ENCODE measurements around the gene PXT1. TPM values are rescaled to one million over a fixed set of nuclear protein-coding genes. Genes with fewer than 3 reads are reported as not detected.
A peak's percentile ranks its signal among the peaks of the same experiment; 100 is the strongest.
"Not testable (repeated sequence)": the region's sequence is repeated elsewhere in the genome, so short reads cannot be mapped to it uniquely, and the experiment has no call there.

PXT1 gene
- total and polyA plus RNA-seq, 7 experiments from 2014 or later, result 0.15 to 0.64 (median 0.32) TPM; not detected in 2

- POLR2A ChIA-PET, result interaction anchor here (0.6 kb wide), 1 partner anchor 250 kb away, joined by 4 read pairs; no protein-coding TSS in a partner anchor
- intact Hi-C loops (cut with micrococcal nuclease), result no loop called here
Measured at GRCh38 chr6:36364669-36365479, 77.8 kb downstream of the PXT1 start.

GRCh38 chr6:36364061-36364635 is 78.5 kb downstream of the PXT1 start:
- DNase-seq; H3K27ac Mint-ChIP-seq; H3K27me3 Mint-ChIP-seq; H3K9me3 ChIP-seq (ENCODE audit: control insufficient read depth in 2 of 3, low read length in 3 of 3); H3K4me3 ChIP-seq (ENCODE audit: low read length); H3K4me3 Mint-ChIP-seq; H3K27ac ChIP-seq (ENCODE audit: low read depth, low read length); H3K4me1 ChIP-seq (ENCODE audit: control insufficient read depth in 2 of 2, insufficient read depth in 2 of 2, low read length in 2 of 2); intact Hi-C loops (cut with micrococcal nuclease); H3K36me3 ChIP-seq (ENCODE audit: control insufficient read depth in 2 of 3, insufficient read depth in 3 of 3, low read length in 3 of 3); H3K9me3 Mint-ChIP-seq; H3K27me3 ChIP-seq (ENCODE audit: control insufficient read depth in 2 of 2, insufficient read depth in 2 of 2, low read length in 2 of 2); ATAC-seq; POLR2A ChIA-PET; H3K36me3 Mint-ChIP-seq: not testable (repeated sequence)
- H3K4me1 Mint-ChIP-seq, result peaks cover 0 to 18% (median 4%) of the 10 kb centered on the region in 7 donors
- CTCF ChIA-PET, result interaction anchor here (2.0 kb wide), 1 partner anchor 23 kb away, joined by 6 read pairs; no protein-coding TSS in a partner anchor

More at GRCh38 chr6:36364669-36365479, 77.8 kb downstream of the PXT1 start:
- Histone ChIP-seq H3K27ac (ENCODE audit: low read depth, low read length) (no peak overlapping the region), H3K4me3 (ENCODE audit: low read length) (no peak overlapping the region), H3K27me3 (ENCODE audit: control insufficient read depth in 2 of 2, insufficient read depth in 2 of 2, low read length in 2 of 2) (no peaks in the 10 kb centered on the region), H3K36me3 (ENCODE audit: control insufficient read depth in 2 of 3, insufficient read depth in 3 of 3, low read length in 3 of 3) (no peaks in the 10 kb centered on the region), H3K4me1 (ENCODE audit: control insufficient read depth in 2 of 2, insufficient read depth in 2 of 2, low read length in 2 of 2) (peaks cover 4 to 6% of the 10 kb centered on the region in 2 donors), H3K9me3 (ENCODE audit: control insufficient read depth in 2 of 3, low read length in 3 of 3) (no peaks in the 10 kb centered on the region)
- Mint-ChIP-seq H3K27ac (peak overlapping the region in 1 of 9 donors; percentile 13), H3K27me3 (no peaks in the 10 kb centered on the region), H3K4me3 (no peak overlapping the region), H3K4me1 (peaks cover 0 to 16% (median 4%) of the 10 kb centered on the region in 7 donors), H3K9me3 (no peaks in the 10 kb centered on the region), H3K36me3 (peaks cover 0 to 4% (median 0%) of the 10 kb centered on the region in 5 donors)
- DNase-seq (no peak), ATAC-seq (no peak)
- CTCF ChIA-PET, result no interaction called here

- ATAC-seq; POLR2A ChIA-PET; intact Hi-C loops (cut with micrococcal nuclease); H3K4me1 ChIP-seq (ENCODE audit: control insufficient read depth in 2 of 2, insufficient read depth in 2 of 2, low read length in 2 of 2); H3K27me3 ChIP-seq (ENCODE audit: control insufficient read depth in 2 of 2, insufficient read depth in 2 of 2, low read length in 2 of 2); H3K27ac ChIP-seq (ENCODE audit: low read depth, low read length); H3K36me3 Mint-ChIP-seq; DNase-seq; H3K4me3 ChIP-seq (ENCODE audit: low read length); H3K36me3 ChIP-seq (ENCODE audit: control insufficient read depth in 2 of 3, insufficient read depth in 3 of 3, low read length in 3 of 3); H3K27ac Mint-ChIP-seq; H3K27me3 Mint-ChIP-seq; H3K4me3 Mint-ChIP-seq; H3K9me3 ChIP-seq (ENCODE audit: control insufficient read depth in 2 of 3, low read length in 3 of 3); H3K9me3 Mint-ChIP-seq: not testable (repeated sequence)
- CTCF ChIA-PET, result interaction anchor here (0.7 to 2.0 kb wide), 2 partner anchors 23 to 366 kb away, joined by 5 to 6 read pairs; no protein-coding TSS in a partner anchor
- peaks cover 0 to 24% (median 4%) of the 10 kb centered on the region in 7 donors for H3K4me1 Mint-ChIP-seq
Measured at GRCh38 chr6:36363371-36363752, 79.3 kb downstream of the PXT1 start.

GRCh38 chr6:36362551-36363370 is 79.9 kb downstream of the PXT1 start:
- Mint-ChIP-seq H3K27me3 (peaks cover 0 to 6% (median 0%) of the 10 kb centered on the region in 5 donors), H3K4me3 (no peak overlapping the region), H3K27ac (peak overlapping the region in 1 of 9 donors; percentile 18), H3K4me1 (peaks cover 0 to 30% (median 4%) of the 10 kb centered on the region in 7 donors), H3K9me3 (no peaks in the 10 kb centered on the region), H3K36me3 (peaks cover 0 to 4% (median 0%) of the 10 kb centered on the region in 5 donors)
- no peaks in the 10 kb centered on the region for H3K9me3 ChIP-seq (ENCODE audit: control insufficient read depth in 2 of 3, low read length in 3 of 3)
- POLR2A ChIA-PET, result no interaction called here
- H3K27ac ChIP-seq (ENCODE audit: low read depth, low read length), result no peak overlapping the region
- H3K36me3 ChIP-seq (ENCODE audit: control insufficient read depth in 2 of 3, insufficient read depth in 3 of 3, low read length in 3 of 3), result no peaks in the 10 kb centered on the region
- intact Hi-C loops (cut with micrococcal nuclease), result no loop called here
- ATAC-seq (no peak), DNase-seq (no peak)
- no peaks in the 10 kb centered on the region for H3K27me3 ChIP-seq (ENCODE audit: control insufficient read depth in 2 of 2, insufficient read depth in 2 of 2, low read length in 2 of 2)
- CTCF ChIA-PET, result interaction anchor here (0.6 to 2.0 kb wide), 4 partner anchors 18 to 366 kb away, joined by 3 to 6 read pairs (median 4); no protein-coding TSS in a partner anchor
- H3K4me3 ChIP-seq (ENCODE audit: low read length), result no peak overlapping the region
- H3K4me1 ChIP-seq (ENCODE audit: control insufficient read depth in 2 of 2, insufficient read depth in 2 of 2, low read length in 2 of 2), result peaks cover 4 to 6% of the 10 kb centered on the region in 2 donors

- ChIA-PET POLR2A (no interaction called here), CTCF (interaction anchor here (0.7 to 1.4 kb wide), 3 partner anchors 20 to 698 kb away, joined by 3 to 4 read pairs (median 4); no protein-coding TSS in a partner anchor)
- ATAC-seq (no peak), DNase-seq (no peak)
- Histone ChIP-seq H3K4me1 (ENCODE audit: control insufficient read depth in 2 of 2, insufficient read depth in 2 of 2, low read length in 2 of 2) (peaks cover 4 to 6% of the 10 kb centered on the region in 2 donors), H3K27me3 (ENCODE audit: control insufficient read depth in 2 of 2, insufficient read depth in 2 of 2, low read length in 2 of 2) (no peaks in the 10 kb centered on the region), H3K4me3 (ENCODE audit: low read length) (no peak overlapping the region), H3K9me3 (ENCODE audit: control insufficient read depth in 2 of 3, low read length in 3 of 3) (no peaks in the 10 kb centered on the region), H3K36me3 (ENCODE audit: control insufficient read depth in 2 of 3, insufficient read depth in 3 of 3, low read length in 3 of 3) (no peaks in the 10 kb centered on the region), H3K27ac (ENCODE audit: low read depth, low read length) (no peak overlapping the region)
- Mint-ChIP-seq H3K4me1 (peaks cover 0 to 30% (median 4%) of the 10 kb centered on the region in 7 donors), H3K4me3 (no peak overlapping the region), H3K9me3 (no peaks in the 10 kb centered on the region), H3K27me3 (peaks cover 0 to 11% (median 4%) of the 10 kb centered on the region in 5 donors), H3K27ac (peak overlapping the region in 1 of 9 donors; percentile 24), H3K36me3 (peaks cover 0 to 4% (median 0%) of the 10 kb centered on the region in 5 donors)
- intact Hi-C loops (cut with micrococcal nuclease), result loop anchor here (2.0 kb wide), 4 partner anchors 230 to 838 kb away; partner anchors contain the start of genes ARMC12 (in 1 of the 2) and MAPK13 (in 1 of the 2)
Measured at GRCh38 chr6:36361071-36361470, 81.6 kb downstream of the PXT1 start.
